CD4-positive, alpha-beta memory T cell (primary cell): Measurements from ENCODE around the gene YTHDF1. TPM values are rescaled to one million over a fixed set of nuclear protein-coding genes. Genes with fewer than 3 reads are reported as not detected.

ENCODE experiments used
- CTCF ChIA-PET: fragments of 350-600 bp; sonication (Branson Sonifier 250); formaldehyde crosslinking; loops from one replicate; lab custom pipeline; 2021; ENCODE audit warnings: inconsistent platforms; ENCODE audit not compliant: partially characterized antibody; lab: Charles Lee
- POLR2A ChIA-PET: fragments of 350-600 bp; sonication (Branson Sonifier 250); formaldehyde crosslinking; loops from one replicate; lab custom pipeline; 2021; ENCODE audit not compliant: partially characterized antibody; lab: Charles Lee
- DNase-seq, 5 donors: peaks; one replicate each; pipeline versions ENCODE4 v3.0.0 to v3.0.0-alpha.2; 2020 to 2022; ENCODE audit warnings: mixed read lengths in 1 of 5
- H3K27ac ChIP-seq: one replicate; pipeline ENCODE4 v1.7.0; 2013; ENCODE audit warnings: low read depth, low read length
- H3K27me3 ChIP-seq: 2 replicates; pipeline ENCODE4 v1.7.0; 2013; ENCODE audit warnings: mild to moderate bottlenecking, low read length, moderate library complexity; ENCODE audit not compliant: insufficient read depth
- H3K36me3 ChIP-seq: 2 replicates; pipeline ENCODE4 v1.7.0; 2013; ENCODE audit warnings: mild to moderate bottlenecking, low read length, moderate library complexity; ENCODE audit not compliant: insufficient read depth
- H3K4me1 ChIP-seq: 2 replicates; pipeline ENCODE4 v1.7.0; 2013; ENCODE audit warnings: mild to moderate bottlenecking, low read length, moderate library complexity; ENCODE audit not compliant: insufficient read depth
- H3K4me3 ChIP-seq, 2 donors: one replicate each; pipeline ENCODE4 v1.7.0; 2013; ENCODE audit warnings: low read length in 2 of 2, mild to moderate bottlenecking in 1 of 2
- H3K9me3 ChIP-seq, 2 donors: one replicate each; pipeline ENCODE4 v1.7.0; 2013; ENCODE audit warnings: low read length in 2 of 2, control low read depth in 1 of 2; ENCODE audit not compliant: control insufficient read depth in 1 of 2
- H3K27ac Mint-ChIP-seq, 7 donors: one replicate each; pipeline ENCODE4 v1.8.0; 2020 to 2021; ENCODE audit warnings: mixed read lengths in 7 of 7, mild to moderate bottlenecking in 6 of 7, inconsistent platforms in 3 of 7, moderate library complexity in 3 of 7
- H3K27me3 Mint-ChIP-seq, 2 donors: one replicate each; pipeline ENCODE4 v1.8.0; 2020 to 2021; ENCODE audit warnings: mixed read lengths in 2 of 2
- H3K36me3 Mint-ChIP-seq, 2 donors: one replicate each; pipeline ENCODE4 v1.8.0; 2020 to 2021; ENCODE audit warnings: mixed read lengths in 2 of 2, inconsistent platforms in 1 of 2, mild to moderate bottlenecking in 1 of 2
- H3K4me1 Mint-ChIP-seq, 4 donors: one replicate each; pipeline ENCODE4 v1.8.0; 2020 to 2021; ENCODE audit warnings: mixed read lengths in 4 of 4, mild to moderate bottlenecking in 1 of 4
- H3K4me3 Mint-ChIP-seq, 8 donors: one replicate each; pipeline ENCODE4 v1.8.0; 2020 to 2021; ENCODE audit warnings: mixed read lengths in 8 of 8, mild to moderate bottlenecking in 7 of 8, moderate library complexity in 6 of 8, inconsistent platforms in 3 of 8
- H3K9me3 Mint-ChIP-seq, 8 donors: one replicate each; pipeline ENCODE4 v1.8.0; 2020 to 2021; ENCODE audit warnings: mixed read lengths in 8 of 8, mild to moderate bottlenecking in 5 of 8, inconsistent platforms in 3 of 8, moderate library complexity in 1 of 8
- intact Hi-C: fragments of 100-400 bp; cut with micrococcal nuclease; formaldehyde crosslinking; loops from one replicate; pipeline ENCODE4 v1.15.1; 2023
- polyA plus RNA-seq, 2 donors: library from polyadenylated mRNA; unstranded; fragments of 300-500 nt; fragmentation: Illumina TruSeq; gene quantifications; one replicate each; pipeline ENCODE4 v1.2.3, GENCODE V29; 2021
- total RNA-seq, 2 experiments: library from RNA; stranded (reverse); gene quantifications; one replicate each; pipeline ENCODE4 v1.2.3, GENCODE V29; 2021

Gene YTHDF1
- total and polyA plus RNA-seq, 4 experiments from 2014 or later, result 21.1 to 48.1 (median 45.4) TPM

DNA sequence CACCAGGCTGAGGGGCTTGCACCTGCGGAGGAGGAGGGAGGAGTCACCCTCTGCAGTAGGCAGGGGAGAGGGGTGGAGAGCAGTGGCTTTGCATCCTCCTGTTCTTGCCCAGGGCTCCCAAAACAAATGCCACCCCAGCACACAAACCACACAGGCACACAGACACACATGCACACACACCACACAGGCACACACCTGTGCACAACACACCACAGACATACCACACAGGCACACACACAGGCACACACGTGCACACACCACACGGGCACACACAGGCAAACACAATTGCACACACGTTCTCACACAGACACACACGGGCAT is 26.6 kb downstream of the YTHDF1 start:
- ChIA-PET POLR2A (no interaction called here), CTCF (no interaction called here)
- no peak overlapping the region for H3K27ac Mint-ChIP-seq
- DNase-seq, result no peak
- Histone ChIP-seq H3K4me3 (no peak overlapping the region), H3K27me3 (no peaks in the 10 kb centered on the region), H3K36me3 (peaks cover under 1% of the 10 kb centered on the region), H3K9me3 (no peaks in the 10 kb centered on the region), H3K4me1 (no peaks in the 10 kb centered on the region), H3K27ac (no peak overlapping the region)
- H3K27me3 Mint-ChIP-seq, result no peaks in the 10 kb centered on the region
- intact Hi-C loops, result no loop called here
- peaks cover 0 to under 1% of the 10 kb centered on the region in 2 donors for H3K36me3 Mint-ChIP-seq
- no peaks in the 10 kb centered on the region for H3K9me3 Mint-ChIP-seq
- H3K4me3 Mint-ChIP-seq, result no peak overlapping the region
- H3K4me1 Mint-ChIP-seq, result peaks cover 0 to 3% (median 0%) of the 10 kb centered on the region in 4 donors

DNA sequence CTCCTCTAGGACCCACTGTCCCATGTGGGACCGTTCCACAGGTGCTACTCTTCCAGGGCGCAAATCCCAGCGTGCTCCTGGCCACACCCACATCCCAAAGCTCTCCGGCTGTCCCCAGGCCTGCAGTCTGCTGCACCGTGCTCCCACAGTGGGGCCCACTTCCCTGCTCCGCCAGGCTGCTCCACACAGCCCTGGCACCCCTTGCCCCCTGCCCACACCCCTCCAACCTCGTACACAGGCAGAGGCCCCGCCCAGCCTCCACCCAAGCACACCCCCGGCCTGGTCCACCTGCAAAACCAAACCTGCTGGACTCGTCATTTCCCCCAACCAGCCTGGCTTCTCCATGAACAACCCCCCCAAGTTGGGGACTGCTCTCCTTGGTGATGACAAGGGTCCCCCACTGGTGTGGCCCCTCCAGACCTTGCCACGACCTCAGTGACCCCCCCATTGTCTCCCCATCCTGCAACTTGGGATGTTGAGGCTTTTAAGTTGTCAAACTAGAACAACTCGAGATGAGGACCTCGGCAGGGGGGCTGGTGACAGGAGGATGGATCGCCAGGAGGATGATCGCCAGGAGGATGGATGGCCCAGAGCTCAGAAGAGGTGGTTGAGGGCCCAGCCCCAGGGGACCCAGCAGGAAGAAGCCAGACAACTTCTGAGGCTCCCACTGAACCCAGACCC is 27.1 kb downstream of the YTHDF1 start:
- no peaks in the 10 kb centered on the region for H3K4me1 ChIP-seq
- no peak for DNase-seq
- ChIA-PET POLR2A (no interaction called here), CTCF (no interaction called here)
- no peaks in the 10 kb centered on the region for H3K36me3 ChIP-seq
- H3K4me3 Mint-ChIP-seq, result no peak overlapping the region
- no peaks in the 10 kb centered on the region for H3K27me3 Mint-ChIP-seq
- peaks cover 0 to 2% (median 0%) of the 10 kb centered on the region in 4 donors for H3K4me1 Mint-ChIP-seq
- no peaks in the 10 kb centered on the region for H3K9me3 ChIP-seq
- intact Hi-C loops, result no loop called here
- no peaks in the 10 kb centered on the region for H3K36me3 Mint-ChIP-seq
- no peak overlapping the region for H3K27ac ChIP-seq
- no peaks in the 10 kb centered on the region for H3K27me3 ChIP-seq
- H3K27ac Mint-ChIP-seq, result peak overlapping the region in 1 of 7 donors; percentile 69
- H3K4me3 ChIP-seq, result no peak overlapping the region
- H3K9me3 Mint-ChIP-seq, result no peaks in the 10 kb centered on the region

DNA sequence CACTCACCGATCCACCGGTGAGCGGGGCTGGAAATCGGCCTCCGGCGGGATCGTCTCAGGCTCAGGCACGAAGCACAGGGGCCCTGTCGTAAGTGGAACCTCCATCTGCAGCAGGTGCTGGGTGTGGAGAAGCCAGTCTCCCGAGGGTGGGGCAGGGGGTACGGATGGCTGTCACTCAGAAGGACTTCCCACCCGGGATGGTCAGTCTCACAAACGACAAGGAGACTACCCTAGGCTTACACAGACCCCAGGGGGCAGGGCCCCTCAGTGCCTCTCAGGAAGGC is 27.8 kb downstream of the YTHDF1 start:
- ChIA-PET POLR2A (no interaction called here), CTCF (no interaction called here)
- no peak for DNase-seq
- Histone ChIP-seq H3K27me3 (no peaks in the 10 kb centered on the region), H3K4me1 (no peaks in the 10 kb centered on the region), H3K9me3 (no peaks in the 10 kb centered on the region), H3K36me3 (no peaks in the 10 kb centered on the region), H3K4me3 (no peak overlapping the region), H3K27ac (no peak overlapping the region)
- no peak overlapping the region for H3K4me3 Mint-ChIP-seq
- H3K36me3 Mint-ChIP-seq, result no peaks in the 10 kb centered on the region
- intact Hi-C loops, result no loop called here
- peaks cover 0 to 2% (median 0%) of the 10 kb centered on the region in 4 donors for H3K4me1 Mint-ChIP-seq
- H3K27ac Mint-ChIP-seq, result no peak overlapping the region
- peaks cover 0 to 2% of the 10 kb centered on the region in 2 donors for H3K27me3 Mint-ChIP-seq
- no peaks in the 10 kb centered on the region for H3K9me3 Mint-ChIP-seq

DNA sequence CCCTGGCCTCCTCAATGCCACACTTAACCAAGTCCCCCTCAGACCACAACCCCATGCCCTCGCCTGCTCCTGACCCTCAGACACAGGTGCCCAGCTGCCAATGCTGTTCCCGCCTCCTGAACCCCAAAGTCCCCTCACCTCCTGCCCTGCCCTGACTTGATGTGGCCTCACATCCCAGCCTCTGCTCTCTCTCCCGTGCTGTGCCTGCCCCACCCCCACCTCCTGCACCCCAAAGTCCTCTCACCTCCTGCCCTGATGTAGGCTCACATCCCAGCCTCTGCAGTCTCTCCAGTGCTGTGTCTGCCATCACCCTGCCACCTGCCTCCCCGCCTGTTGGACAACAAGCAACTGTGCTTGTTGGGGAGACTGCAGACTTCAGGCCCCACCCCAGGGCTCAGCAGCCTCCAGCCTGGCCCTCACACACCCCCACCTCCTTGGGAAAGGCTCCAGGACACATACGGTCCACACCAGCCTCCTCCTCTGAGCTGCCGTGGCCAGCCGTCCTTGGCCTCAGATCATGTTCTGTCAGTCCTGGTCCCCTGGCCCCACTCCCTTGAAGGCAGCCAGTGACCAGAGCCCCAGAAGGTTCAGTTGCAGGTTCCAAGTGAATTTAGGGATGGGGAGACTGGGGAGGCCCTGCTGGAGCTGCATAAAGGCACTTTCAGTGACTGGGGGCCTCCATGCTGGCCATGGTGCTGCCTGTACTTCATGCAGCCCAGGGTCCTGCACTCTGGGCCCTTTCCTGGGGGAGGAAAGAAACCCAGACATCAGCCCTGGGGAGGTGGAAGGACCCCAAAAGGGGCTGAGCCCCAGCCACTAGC is 28.4 kb downstream of the YTHDF1 start:
- no peaks in the 10 kb centered on the region for H3K36me3 Mint-ChIP-seq
- H3K27ac Mint-ChIP-seq, result no peak overlapping the region
- ChIA-PET CTCF (no interaction called here), POLR2A (no interaction called here)
- peaks cover 1 to 2% of the 10 kb centered on the region in 2 donors for H3K27me3 Mint-ChIP-seq
- H3K4me3 Mint-ChIP-seq, result no peak overlapping the region
- Histone ChIP-seq H3K27ac (no peak overlapping the region), H3K9me3 (no peaks in the 10 kb centered on the region), H3K27me3 (no peaks in the 10 kb centered on the region), H3K4me3 (no peak overlapping the region), H3K36me3 (no peaks in the 10 kb centered on the region), H3K4me1 (no peaks in the 10 kb centered on the region)
- intact Hi-C loops, result no loop called here
- H3K4me1 Mint-ChIP-seq, result peaks cover 0 to 2% (median 0%) of the 10 kb centered on the region in 4 donors
- no peak for DNase-seq
- H3K9me3 Mint-ChIP-seq, result no peaks in the 10 kb centered on the region

DNA sequence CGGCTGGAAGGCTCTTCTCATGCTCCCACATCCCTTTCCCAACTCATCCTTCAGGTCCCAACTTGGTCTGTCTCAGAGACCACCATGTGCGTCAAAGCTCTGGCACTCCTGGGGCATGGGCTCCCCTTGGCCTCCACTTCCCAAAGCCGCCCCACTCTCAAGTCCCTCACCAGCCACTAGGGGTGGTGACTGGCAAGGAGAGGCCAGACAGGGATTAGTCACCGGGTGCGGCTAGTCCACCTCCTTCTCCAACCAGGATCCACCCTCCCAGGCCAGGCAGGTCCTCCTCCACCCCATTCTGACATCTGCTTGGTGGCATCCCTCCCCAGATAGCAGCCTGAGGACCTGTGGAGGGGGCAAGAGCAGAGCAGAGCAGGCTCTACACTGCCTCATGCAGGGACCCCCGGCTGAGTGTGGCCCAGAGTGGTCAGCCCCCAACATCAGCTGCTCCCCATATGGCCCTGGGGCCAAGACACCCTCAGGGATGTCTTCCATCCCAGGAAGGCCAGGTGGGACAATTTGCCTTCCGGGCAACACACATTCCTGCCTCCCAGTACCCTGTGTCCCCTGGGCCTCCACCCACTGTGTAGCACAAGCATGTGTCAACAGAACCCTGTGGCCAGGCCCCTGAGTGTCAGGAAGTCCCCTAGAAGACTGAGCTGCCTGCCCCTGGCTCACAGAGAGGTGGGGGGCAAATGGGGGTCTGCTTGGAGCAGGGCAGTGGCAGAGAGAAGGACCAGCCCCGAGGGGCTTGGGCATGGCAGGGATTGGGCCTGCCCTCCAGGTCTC is 29.2 kb downstream of the YTHDF1 start:
- no peaks in the 10 kb centered on the region for H3K9me3 ChIP-seq
- Mint-ChIP-seq H3K27ac (no peak overlapping the region), H3K4me3 (no peak overlapping the region), H3K27me3 (peaks cover 3 to 5% of the 10 kb centered on the region in 2 donors), H3K36me3 (no peaks in the 10 kb centered on the region), H3K4me1 (peaks cover 0 to 2% (median 0%) of the 10 kb centered on the region in 4 donors), H3K9me3 (no peaks in the 10 kb centered on the region)
- no peak for DNase-seq
- CTCF ChIA-PET, result no interaction called here
- no peaks in the 10 kb centered on the region for H3K4me1 ChIP-seq
- intact Hi-C loops, result no loop called here
- no peaks in the 10 kb centered on the region for H3K36me3 ChIP-seq
- no peak overlapping the region for H3K27ac ChIP-seq
- no peak overlapping the region for H3K4me3 ChIP-seq
- POLR2A ChIA-PET, result no interaction called here
- H3K27me3 ChIP-seq, result no peaks in the 10 kb centered on the region

DNA sequence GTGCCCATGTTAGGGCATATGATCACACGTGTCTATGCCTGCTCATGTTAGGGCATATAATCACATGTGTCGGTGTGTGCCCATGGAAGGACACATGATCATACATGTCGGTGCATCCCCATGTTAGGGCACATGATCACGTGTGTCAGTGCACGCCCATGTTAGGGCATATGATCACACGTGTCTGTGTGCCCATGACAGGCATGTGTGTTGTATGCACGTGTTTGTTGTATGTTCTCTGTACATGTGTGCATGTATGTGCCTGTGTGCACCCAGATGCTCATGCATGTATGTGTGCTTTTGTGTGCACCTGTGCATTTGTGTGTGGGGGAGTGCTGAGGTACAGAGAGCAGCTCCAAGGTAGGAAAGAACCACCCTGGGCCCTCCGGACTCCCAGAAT is 29.8 kb downstream of the YTHDF1 start:
- H3K9me3 Mint-ChIP-seq, result no peaks in the 10 kb centered on the region

DNA sequence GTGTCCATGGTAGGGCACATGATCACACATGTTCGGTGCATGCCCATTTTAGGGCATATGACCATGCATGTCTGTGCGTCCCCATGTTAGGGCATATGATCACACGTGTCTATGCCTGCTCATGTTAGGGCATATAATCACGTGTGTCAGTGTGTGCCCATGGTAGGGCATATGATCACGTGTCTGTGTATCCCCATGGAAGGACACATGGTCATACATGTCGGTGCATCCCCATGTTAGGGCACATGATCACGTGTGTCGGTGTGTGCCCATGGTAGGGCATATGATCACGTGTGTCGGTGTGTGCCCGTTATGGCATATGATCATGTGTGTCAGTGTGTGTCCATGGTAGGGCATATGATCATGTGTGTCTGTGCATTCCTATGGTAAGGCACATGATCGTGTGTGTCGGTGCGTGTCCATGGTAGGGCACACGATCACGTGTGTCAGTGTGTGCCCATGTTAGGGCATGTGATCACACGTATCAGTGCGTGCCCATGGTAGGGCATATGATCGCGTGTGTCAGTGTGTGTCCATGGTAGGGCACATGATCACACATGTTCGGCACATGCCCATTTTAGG is 30.6 kb downstream of the YTHDF1 start:
- H3K4me1 ChIP-seq, result no peaks in the 10 kb centered on the region
- no peak for DNase-seq
- H3K27me3 ChIP-seq, result peaks cover 8% of the 10 kb centered on the region
- no peak overlapping the region for H3K4me3 ChIP-seq
- H3K9me3 ChIP-seq, result no peaks in the 10 kb centered on the region
- no peaks in the 10 kb centered on the region for H3K9me3 Mint-ChIP-seq
- H3K36me3 Mint-ChIP-seq, result no peaks in the 10 kb centered on the region
- no peak overlapping the region for H3K27ac ChIP-seq
- peaks cover 0 to 2% (median 0%) of the 10 kb centered on the region in 4 donors for H3K4me1 Mint-ChIP-seq
- H3K27me3 Mint-ChIP-seq, result peaks cover 11 to 15% of the 10 kb centered on the region in 2 donors
- H3K4me3 Mint-ChIP-seq, result no peak overlapping the region
- ChIA-PET CTCF (no interaction called here), POLR2A (no interaction called here)
- intact Hi-C loops, result no loop called here
- H3K27ac Mint-ChIP-seq, result no peak overlapping the region
- H3K36me3 ChIP-seq, result no peaks in the 10 kb centered on the region

More for the DNA sequence above, 29.8 kb downstream of the YTHDF1 start:
- ChIA-PET POLR2A (no interaction called here), CTCF (no interaction called here)
- intact Hi-C loops, result no loop called here
- H3K4me3 Mint-ChIP-seq, result no peak overlapping the region
- Histone ChIP-seq H3K9me3 (no peaks in the 10 kb centered on the region), H3K4me3 (no peak overlapping the region), H3K36me3 (no peaks in the 10 kb centered on the region), H3K27me3 (peaks cover under 1% of the 10 kb centered on the region), H3K4me1 (no peaks in the 10 kb centered on the region), H3K27ac (no peak overlapping the region)
- no peak for DNase-seq
- H3K4me1 Mint-ChIP-seq, result peaks cover 0 to 2% (median 0%) of the 10 kb centered on the region in 4 donors
- H3K27ac Mint-ChIP-seq, result no peak overlapping the region
- peaks cover 4 to 9% of the 10 kb centered on the region in 2 donors for H3K27me3 Mint-ChIP-seq
- H3K36me3 Mint-ChIP-seq, result no peaks in the 10 kb centered on the region
